HEK293 (cell line): Measurements from ENCODE around the gene DHX8.

ENCODE experiments used
- CTCF ChIA-PET: fragments of 350-600 bp; formaldehyde crosslinking; extraction: SDS; loops from one replicate; lab custom pipeline; 2021; ENCODE audit warnings: antibody characterized with exemption; lab: Yijun Ruan, JAX
- POLR2A ChIA-PET: fragments of 300-600 bp; formaldehyde crosslinking; extraction: SDS; loops from one replicate; lab custom pipeline; 2020; ENCODE audit warnings: antibody characterized with exemption, inconsistent platforms; lab: Yijun Ruan, JAX
- H3K27ac ChIP-seq: fragments of 200-500 bp; sonication (Bioruptor generic); 2 replicates; pipeline ENCODE4 v1.5.1; 2014; ENCODE audit warnings: low read depth, low read length, control low read depth, inconsistent platforms; ENCODE audit errors: extremely low read depth
- H3K36me3 ChIP-seq, 2 experiments: fragments of 200-500 bp in 1 of 2; sonication (Bioruptor generic) in 1 of 2; 1 replicate in 1 of 2; 2 replicates in 1 of 2; pipeline ENCODE4 v1.5.1; 2014 to 2017; ENCODE audit warnings: inconsistent platforms in 2 of 2, low read length in 2 of 2; ENCODE audit not compliant: control insufficient read depth in 2 of 2, insufficient read depth in 1 of 2
- H3K4me1 ChIP-seq: fragments of 200-500 bp; sonication (Bioruptor generic); 2 replicates; pipeline ENCODE4 v1.5.1; 2014; ENCODE audit warnings: mild to moderate bottlenecking, low read length, inconsistent platforms; ENCODE audit not compliant: control insufficient read depth, insufficient read depth
- H3K4me3 ChIP-seq: 2 replicates; pipeline ENCODE4 v1.5.1; 2011; ENCODE audit warnings: low read depth, mild to moderate bottlenecking, control low read depth, low read length, moderate library complexity
- H3K9me3 ChIP-seq: fragments of 200-500 bp; sonication (Bioruptor generic); 2 replicates; pipeline ENCODE4 v1.5.1; 2014; ENCODE audit warnings: low read depth, low read length, inconsistent platforms; ENCODE audit not compliant: control insufficient read depth, insufficient read depth
- BCL11B ChIP-seq: fragments of 450-650 bp; formaldehyde crosslinking; IDR thresholded peaks from 2 replicates; pipeline ENCODE4 v1.5.1; 2016; ENCODE audit warnings: low read depth, missing biosample characterization, missing genetic modification characterization
- GLIS2 ChIP-seq: fragments of 450-650 bp; formaldehyde crosslinking; IDR thresholded peaks from 2 replicates; pipeline ENCODE4 v1.5.1; 2016; ENCODE audit warnings: missing biosample characterization, missing genetic modification characterization
- PRDM6 ChIP-seq: fragments of 450-650 bp; formaldehyde crosslinking; IDR thresholded peaks from 2 replicates; pipeline ENCODE4 v1.5.1; 2017; ENCODE audit warnings: missing biosample characterization, missing genetic modification characterization
- SP2 ChIP-seq: fragments of 450-650 bp; formaldehyde crosslinking; IDR thresholded peaks from 2 replicates; pipeline ENCODE4 v1.5.1; 2016; ENCODE audit warnings: missing biosample characterization, missing genetic modification characterization
- ZBTB8A ChIP-seq: fragments of 450-650 bp; formaldehyde crosslinking; IDR thresholded peaks from 2 replicates; pipeline ENCODE4 v1.5.1; 2016; ENCODE audit warnings: missing biosample characterization, missing genetic modification characterization
- ZFP37 ChIP-seq: fragments of 450-650 bp; formaldehyde crosslinking; IDR thresholded peaks from 2 replicates; pipeline ENCODE4 v1.5.1; 2016; ENCODE audit warnings: missing biosample characterization, missing genetic modification characterization
- ZNF211 ChIP-seq: fragments of 450-650 bp; formaldehyde crosslinking; IDR thresholded peaks from 2 replicates; pipeline ENCODE4 v1.5.1; 2016; ENCODE audit warnings: low read depth, missing biosample characterization, missing genetic modification characterization
- ZNF248 ChIP-seq: fragments of 450-650 bp; formaldehyde crosslinking; IDR thresholded peaks from 2 replicates; pipeline ENCODE4 v1.5.1; 2017; ENCODE audit warnings: missing biosample characterization, missing genetic modification characterization
- ZNF37A ChIP-seq: fragments of 450-650 bp; IDR thresholded peaks from 2 replicates; pipeline ENCODE4 v1.5.1; 2018; ENCODE audit warnings: missing biosample characterization, missing genetic modification characterization
- ZNF391 ChIP-seq: fragments of 450-650 bp; formaldehyde crosslinking; IDR thresholded peaks from 2 replicates; pipeline ENCODE4 v1.5.1; 2016; ENCODE audit warnings: low read depth, missing biosample characterization, missing genetic modification characterization, borderline replicate concordance
- ZNF416 ChIP-seq: fragments of 450-650 bp; formaldehyde crosslinking; IDR thresholded peaks from 2 replicates; pipeline ENCODE4 v1.5.1; 2016; ENCODE audit warnings: missing biosample characterization, missing genetic modification characterization
- ZNF513 ChIP-seq: fragments of 450-650 bp; IDR thresholded peaks from 2 replicates; pipeline ENCODE4 v1.5.1; 2018; ENCODE audit warnings: missing biosample characterization, missing genetic modification characterization
- ZNF555 ChIP-seq: fragments of 450-650 bp; formaldehyde crosslinking; conservative IDR thresholded peaks from 2 replicates; pipeline ENCODE4 v1.5.1; 2017; ENCODE audit warnings: missing biosample characterization, mild to moderate bottlenecking, missing genetic modification characterization, inconsistent platforms
- ZNF561 ChIP-seq: fragments of 450-650 bp; IDR thresholded peaks from 2 replicates; pipeline ENCODE4 v1.5.1; 2018; ENCODE audit warnings: missing biosample characterization, missing genetic modification characterization, borderline replicate concordance
- ZNF600 ChIP-seq: fragments of 450-650 bp; formaldehyde crosslinking; IDR thresholded peaks from 2 replicates; pipeline ENCODE4 v1.5.1; 2016; ENCODE audit warnings: missing biosample characterization, missing genetic modification characterization
- ZNF677 ChIP-seq: fragments of 450-650 bp; IDR thresholded peaks from 2 replicates; pipeline ENCODE4 v1.5.0; 2018; ENCODE audit warnings: missing biosample characterization, mild to moderate bottlenecking, missing genetic modification characterization, moderate library complexity
- ZNF707 ChIP-seq: fragments of 450-650 bp; formaldehyde crosslinking; IDR thresholded peaks from 2 replicates; pipeline ENCODE4 v1.5.1; 2016; ENCODE audit warnings: missing biosample characterization, missing genetic modification characterization
- ZNF747 ChIP-seq: fragments of 450-650 bp; formaldehyde crosslinking; IDR thresholded peaks from 2 replicates; pipeline ENCODE4 v1.5.1; 2016; ENCODE audit warnings: missing biosample characterization, missing genetic modification characterization
- ZSCAN16 ChIP-seq: fragments of 450-650 bp; formaldehyde crosslinking; IDR thresholded peaks from 2 replicates; pipeline ENCODE4 v1.5.1; 2016; ENCODE audit warnings: missing biosample characterization, missing genetic modification characterization

The DHX8 gene

GRCh38 chr17:43521389-43521788 is 37.6 kb downstream of the DHX8 start:
- H3K9me3 ChIP-seq = no peaks in the 10 kb centered on the region
- TF ChIP-seq ZNF37A (tag by site-specific recombination) = no peak
- no peak for TF ChIP-seq SP2
- TF ChIP-seq ZNF555 (tag by site-specific recombination) = no peak
- TF ChIP-seq ZNF707 = no peak
- no peak for TF ChIP-seq ZNF747
- TF ChIP-seq ZNF416 (tag by site-specific recombination) = no peak
- no peak for TF ChIP-seq ZBTB8A (tag by site-specific recombination)
- no peak for TF ChIP-seq BCL11B (tag by site-specific recombination)
- TF ChIP-seq ZNF248 = no peak
- TF ChIP-seq ZNF561 (tag by site-specific recombination) = no peak
- TF ChIP-seq ZNF391 (tag by site-specific recombination) = no peak
- TF ChIP-seq ZFP37 (tag by site-specific recombination) = no peak
- TF ChIP-seq ZSCAN16 (tag by site-specific recombination) = no peak
- TF ChIP-seq GLIS2 = no peak
- no peak for TF ChIP-seq ZNF211 (tag by site-specific recombination)
- no peak for TF ChIP-seq ZNF677
- CTCF ChIA-PET = interaction anchor here (0.5 to 5.3 kb wide), 10 partner anchors 8 to 446 kb away, joined by 3 to 55 read pairs (median 3); no protein-coding TSS in a partner anchor
- H3K4me1 ChIP-seq = peaks cover 15% of the 10 kb centered on the region
- no peak overlapping the region for H3K4me3 ChIP-seq
- POLR2A ChIA-PET = no interaction called here
- peaks cover 55 to 100% of the 10 kb centered on the region in 2 experiments for H3K36me3 ChIP-seq
- H3K27ac ChIP-seq = no peak overlapping the region

GRCh38 chr17:43524945-43525575 is 41.3 kb downstream of the DHX8 start:
- CTCF ChIA-PET = interaction anchor here (1.7 to 3.9 kb wide), 5 partner anchors 41 to 148 kb away, joined by 4 to 26 read pairs (median 8); partner anchors contain the start of gene DHX8

More at GRCh38 chr17:43524945-43525575, 41.3 kb downstream of the DHX8 start:
- H3K36me3 ChIP-seq = peaks cover 37 to 79% of the 10 kb centered on the region in 2 experiments
- no peak for TF ChIP-seq ZNF513
- TF ChIP-seq ZNF600 = peak; percentile 79
- TF ChIP-seq PRDM6 (tag by site-specific recombination) = no peak
- TF ChIP-seq, all 188 proteins: peak for 1
- Histone ChIP-seq H3K9me3 (no peaks in the 10 kb centered on the region), H3K27ac (no peak overlapping the region), H3K4me3 (no peak overlapping the region), H3K4me1 (peaks cover 3% of the 10 kb centered on the region; the same call in 1 of the 2 replicates)
- POLR2A ChIA-PET = interaction anchor here (0.6 to 0.7 kb wide), 2 partner anchors 48 to 375 kb away, joined by 3 to 8 read pairs; no protein-coding TSS in a partner anchor
